GM18526 (cell line): ENCODE measurements around the gene GREB1.

ENCODE experiments used
- POLR2A ChIP-seq: IDR thresholded peaks from 3 replicates; pipeline ENCODE4 v1.6.1; 2011; ENCODE audit not compliant: insufficient read length; ENCODE audit errors: extremely low read depth

Gene GREB1

GRCh38 chr2:11636593-11637295 lies 102.9 kb downstream of the GREB1 start:
- TF ChIP-seq POLR2A, result no peak

GRCh38 chr2:11637546-11637945 lies 103.7 kb downstream of the GREB1 start:
- TF ChIP-seq POLR2A, result no peak

GRCh38 chr2:11639503-11639902 lies 105.7 kb downstream of the GREB1 start:
- no peak for TF ChIP-seq POLR2A

GRCh38 chr2:11640132-11640531 lies 106.3 kb downstream of the GREB1 start:
- TF ChIP-seq POLR2A, result no peak

GRCh38 chr2:11642972-11643371 lies 109.1 kb downstream of the GREB1 start:
- TF ChIP-seq POLR2A, result no peak

- no peak for TF ChIP-seq POLR2A
Observed at GRCh38 chr2:11644293-11644692, 110.4 kb downstream of the GREB1 start.

- no peak for TF ChIP-seq POLR2A
Observed at GRCh38 chr2:11646530-11646929, 112.7 kb downstream of the GREB1 start.

GRCh38 chr2:11647834-11648600 lies 114.2 kb downstream of the GREB1 start:
- TF ChIP-seq POLR2A, result no peak

GRCh38 chr2:11649093-11649492 lies 115.2 kb downstream of the GREB1 start:
- no peak for TF ChIP-seq POLR2A

GRCh38 chr2:11651856-11652548 lies 118.2 kb downstream of the GREB1 start:
- no peak for TF ChIP-seq POLR2A

GRCh38 chr2:11652553-11652952 lies 118.7 kb downstream of the GREB1 start:
- no peak for TF ChIP-seq POLR2A

- no peak for TF ChIP-seq POLR2A
Observed at GRCh38 chr2:11655495-11655894, 121.7 kb downstream of the GREB1 start.

- no peak for TF ChIP-seq POLR2A
Observed at GRCh38 chr2:11656252-11656651, 122.4 kb downstream of the GREB1 start.

GRCh38 chr2:11656671-11657101 lies 122.8 kb downstream of the GREB1 start:
- TF ChIP-seq POLR2A, result no peak

- TF ChIP-seq POLR2A, result no peak
Observed at GRCh38 chr2:11657195-11657594, 123.3 kb downstream of the GREB1 start.

GRCh38 chr2:11657646-11658045 lies 123.8 kb downstream of the GREB1 start:
- TF ChIP-seq POLR2A, result no peak
